ENCODE measurements around the gene LRIT3.

- no peak for TF ChIP-seq POLR2AphosphoS5 (IDR thresholded peaks at IDR 0.05; ENCODE audit: low read depth, low read length)
- TF ChIP-seq REST (IDR thresholded peaks at IDR 0.05; ENCODE audit: insufficient read depth in 1 of 2, low read depth in 2 of 2, low read length in 2 of 2), result no peak
These were observed 42.2 kb downstream of the LRIT3 start for GRCh38 chr4:109890076-109890475.
